ENCODE results near the gene MAML2.

MAML2 gene

GRCh38 chr11:96389720-96390487, 46.9 kb upstream of the MAML2 start, which contains the start of the genes CCDC82 and JRKL:
TSS of gene CCDC82 (minus strand) at chr11:96389912. CDS start at chr11:96384747, 5,165 bp downstream.
TSS of gene JRKL (plus strand) at chr11:96390013. CDS start at chr11:96390650, 637 bp downstream.
- peak; percentile 82 for TF ChIP-seq POLR2AphosphoS5 (IDR thresholded peaks at IDR 0.05; ENCODE audit: low read depth)
- TF ChIP-seq CTCF (IDR thresholded peaks at IDR 0.05; ENCODE audit: insufficient read depth, low read length) = no peak
- TF ChIP-seq GABPA (IDR thresholded peaks at IDR 0.05; ENCODE audit: low read depth) = peak; percentile 79
- Histone ChIP-seq H3K4me3 (replicated peaks; ENCODE audit: insufficient read depth, low read length) (peak within 1 kb of the TSS; percentile 98), H3K27ac (replicated peaks) (peak within 1 kb of the TSS; percentile 81), H3K27me3 (ENCODE audit: insufficient read depth, poor library complexity, severe bottlenecking) (no peaks in the 10 kb centered on the region)
- DNase-seq (ENCODE audit: low read depth in 1 of 2, low spot score in 1 of 2) = peak; percentile 82 to 96

- no peak for DNase-seq (ENCODE audit: low read depth in 1 of 2, low spot score in 1 of 2)
- peak overlapping the region; percentile 81 for H3K27ac ChIP-seq (replicated peaks)
- H3K4me3 ChIP-seq (replicated peaks; ENCODE audit: insufficient read depth, low read length) = peak overlapping the region; percentile 98
- no peak for TF ChIP-seq POLR2AphosphoS5 (IDR thresholded peaks at IDR 0.05; ENCODE audit: low read depth)
- TF ChIP-seq GABPA (IDR thresholded peaks at IDR 0.05; ENCODE audit: low read depth) = no peak
- TF ChIP-seq, protein P1, sequence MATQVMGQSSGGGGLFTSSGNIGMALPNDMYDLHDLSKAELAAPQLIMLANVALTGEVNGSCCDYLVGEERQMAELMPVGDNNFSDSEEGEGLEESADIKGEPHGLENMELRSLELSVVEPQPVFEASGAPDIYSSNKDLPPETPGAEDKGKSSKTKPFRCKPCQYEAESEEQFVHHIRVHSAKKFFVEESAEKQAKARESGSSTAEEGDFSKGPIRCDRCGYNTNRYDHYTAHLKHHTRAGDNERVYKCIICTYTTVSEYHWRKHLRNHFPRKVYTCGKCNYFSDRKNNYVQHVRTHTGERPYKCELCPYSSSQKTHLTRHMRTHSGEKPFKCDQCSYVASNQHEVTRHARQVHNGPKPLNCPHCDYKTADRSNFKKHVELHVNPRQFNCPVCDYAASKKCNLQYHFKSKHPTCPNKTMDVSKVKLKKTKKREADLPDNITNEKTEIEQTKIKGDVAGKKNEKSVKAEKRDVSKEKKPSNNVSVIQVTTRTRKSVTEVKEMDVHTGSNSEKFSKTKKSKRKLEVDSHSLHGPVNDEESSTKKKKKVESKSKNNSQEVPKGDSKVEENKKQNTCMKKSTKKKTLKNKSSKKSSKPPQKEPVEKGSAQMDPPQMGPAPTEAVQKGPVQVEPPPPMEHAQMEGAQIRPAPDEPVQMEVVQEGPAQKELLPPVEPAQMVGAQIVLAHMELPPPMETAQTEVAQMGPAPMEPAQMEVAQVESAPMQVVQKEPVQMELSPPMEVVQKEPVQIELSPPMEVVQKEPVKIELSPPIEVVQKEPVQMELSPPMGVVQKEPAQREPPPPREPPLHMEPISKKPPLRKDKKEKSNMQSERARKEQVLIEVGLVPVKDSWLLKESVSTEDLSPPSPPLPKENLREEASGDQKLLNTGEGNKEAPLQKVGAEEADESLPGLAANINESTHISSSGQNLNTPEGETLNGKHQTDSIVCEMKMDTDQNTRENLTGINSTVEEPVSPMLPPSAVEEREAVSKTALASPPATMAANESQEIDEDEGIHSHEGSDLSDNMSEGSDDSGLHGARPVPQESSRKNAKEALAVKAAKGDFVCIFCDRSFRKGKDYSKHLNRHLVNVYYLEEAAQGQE (IDR thresholded peaks at IDR 0.05; ENCODE audit: insufficient replicate concordance, low read depth) = no peak
- TF ChIP-seq SPI1 (IDR thresholded peaks at IDR 0.05; ENCODE audit: borderline replicate concordance, low read depth) = no peak
- TF ChIP-seq CTCF (IDR thresholded peaks at IDR 0.05; ENCODE audit: insufficient read depth, low read length) = no peak
- no peaks in the 10 kb centered on the region for H3K27me3 ChIP-seq (ENCODE audit: insufficient read depth, poor library complexity, severe bottlenecking)
These were observed 46.1 kb upstream of the MAML2 start for GRCh38 chr11:96388891-96389719.

- no peak for DNase-seq (ENCODE audit: low read depth in 1 of 2, low spot score in 1 of 2)
- Histone ChIP-seq H3K4me3 (replicated peaks; ENCODE audit: insufficient read depth, low read length) (no peak overlapping the region), H3K27ac (replicated peaks) (no peak overlapping the region), H3K27me3 (ENCODE audit: insufficient read depth, poor library complexity, severe bottlenecking) (no peaks in the 10 kb centered on the region)
- no peak for TF ChIP-seq CTCF (IDR thresholded peaks at IDR 0.05; ENCODE audit: insufficient read depth, low read length)
- no peak for TF ChIP-seq SPI1 (IDR thresholded peaks at IDR 0.05; ENCODE audit: borderline replicate concordance, low read depth)
- TF ChIP-seq POLR2AphosphoS5 (IDR thresholded peaks at IDR 0.05; ENCODE audit: low read depth) = no peak
- no peak for TF ChIP-seq GABPA (IDR thresholded peaks at IDR 0.05; ENCODE audit: low read depth)
- TF ChIP-seq, protein P1 (IDR thresholded peaks at IDR 0.05; ENCODE audit: insufficient replicate concordance, low read depth) = no peak
These were observed 42.2 kb upstream of the MAML2 start for GRCh38 chr11:96385187-96385586.

All from HL-60 (cell line).